IMR-90 (cell line): Measurements from ENCODE around the gene ASXL2. TPM values are rescaled to one million over a fixed set of nuclear protein-coding genes. Genes with fewer than 3 reads are reported as not detected.

ENCODE experiments used
- ATAC-seq: fragments of 200-7000 bp; cut with Tn5 transposase; 2 replicates; pipeline ENCODE4 v1.9.1; 2020; ENCODE audit warnings: low read depth, mild to moderate bottlenecking, moderate library complexity
- BruUV-seq: library from RNA; stranded (reverse); fragments of 400-500 nt; replicated peaks from 2 replicates; lab custom pipeline; 2021; lab: Mats Ljungman, UMichigan
- CTCF ChIA-PET: fragments of 300-600 bp; formaldehyde crosslinking; extraction: SDS; loops from one replicate; lab custom pipeline; 2021; ENCODE audit warnings: antibody characterized with exemption; lab: Yijun Ruan, JAX
- POLR2A ChIA-PET: fragments of 300-600 bp; sonication (Branson Sonifier 250); formaldehyde crosslinking; loops from one replicate; lab custom pipeline; 2022; ENCODE audit warnings: antibody characterized with exemption; ENCODE audit not compliant: unreplicated experiment; lab: Charles Lee
- DNase-seq: peaks from one replicate; pipeline ENCODE4 v3.0.0; 2013
- H2AFZ ChIP-seq: replicated peaks from 2 replicates; pipeline ENCODE3; 2013; ENCODE audit warnings: low read length, mild to moderate bottlenecking; ENCODE audit not compliant: poor library complexity
- H2AK5ac ChIP-seq: 2 replicates; pipeline ENCODE4 v1.6.1; 2013; ENCODE audit warnings: low read depth, low read length, inconsistent platforms
- H2AK9ac ChIP-seq: replicated peaks from 2 replicates; pipeline ENCODE3; 2013; ENCODE audit warnings: mild to moderate bottlenecking, low read depth, low read length, moderate library complexity; ENCODE audit not compliant: poor library complexity
- H2BK120ac ChIP-seq: 2 replicates; pipeline ENCODE4 v1.6.1; 2013; ENCODE audit warnings: low read depth, low read length, inconsistent platforms
- H2BK15ac ChIP-seq: 3 replicates; pipeline ENCODE4 v1.6.1; 2013; ENCODE audit warnings: low read depth, low read length, inconsistent platforms
- H2BK20ac ChIP-seq: 2 replicates; pipeline ENCODE4 v1.6.1; 2013; ENCODE audit warnings: low read depth, mild to moderate bottlenecking, inconsistent platforms, low read length, moderate library complexity
- H2BK5ac ChIP-seq: 2 replicates; pipeline ENCODE4 v1.6.1; 2013; ENCODE audit warnings: mild to moderate bottlenecking, low read depth, low read length, inconsistent platforms; ENCODE audit not compliant: poor library complexity, severe bottlenecking
- H3K14ac ChIP-seq: replicated peaks from 2 replicates; pipeline ENCODE4 v1.6.1; 2013; ENCODE audit warnings: low read depth, low read length, inconsistent platforms
- H3K18ac ChIP-seq: 2 replicates; pipeline ENCODE4 v1.6.1; 2013; ENCODE audit warnings: low read depth, low read length, control low read depth
- H3K23ac ChIP-seq: 2 replicates; pipeline ENCODE4 v1.6.1; 2013; ENCODE audit warnings: low read depth, low read length, inconsistent platforms
- H3K27ac ChIP-seq: 2 replicates; pipeline ENCODE4 v1.5.1; 2013; ENCODE audit warnings: mild to moderate bottlenecking, control low read depth, low read length; ENCODE audit not compliant: insufficient read depth
- H3K27me3 ChIP-seq: 2 replicates; pipeline ENCODE4 v1.6.1; 2013; ENCODE audit warnings: low read length; ENCODE audit not compliant: control insufficient read depth, insufficient read depth
- H3K36me3 ChIP-seq: 2 replicates; pipeline ENCODE4 v1.6.1; 2013; ENCODE audit warnings: low read length, mixed read lengths; ENCODE audit not compliant: control insufficient read depth, insufficient read depth
- H3K4ac ChIP-seq: 2 replicates; pipeline ENCODE4 v1.6.1; 2013; ENCODE audit warnings: low read depth, low read length, inconsistent platforms
- H3K4me1 ChIP-seq: 2 replicates; pipeline ENCODE4 v1.6.1; 2013; ENCODE audit warnings: low read length, mixed read lengths; ENCODE audit not compliant: control insufficient read depth, insufficient read depth
- H3K4me2 ChIP-seq: 2 replicates; pipeline ENCODE4 v1.6.1; 2013; ENCODE audit warnings: low read depth, mild to moderate bottlenecking, control low read depth, low read length, moderate library complexity
- H3K4me3 ChIP-seq: 2 replicates; pipeline ENCODE4 v1.5.1; 2013; ENCODE audit warnings: low read depth, mild to moderate bottlenecking, control low read depth, low read length, moderate library complexity; ENCODE audit not compliant: insufficient read depth
- H3K56ac ChIP-seq: 2 replicates; pipeline ENCODE4 v1.6.1; 2013; ENCODE audit warnings: low read length, inconsistent platforms; ENCODE audit not compliant: insufficient read depth; ENCODE audit errors: extremely low read depth
- H3K79me1 ChIP-seq, 2 experiments: 2 replicates each; pipeline ENCODE4 v1.6.1; 2013; ENCODE audit warnings: low read length in 2 of 2, inconsistent platforms in 1 of 2, low read depth in 1 of 2
- H3K9ac ChIP-seq: 2 replicates; pipeline ENCODE4 v1.6.1; 2013; ENCODE audit warnings: low read depth, low read length, control low read depth
- H3K9me1 ChIP-seq: 2 replicates; pipeline ENCODE4 v1.6.1; 2013; ENCODE audit warnings: low read length, inconsistent platforms; ENCODE audit not compliant: insufficient read depth
- H3K9me3 ChIP-seq: 2 replicates; pipeline ENCODE4 v1.6.1; 2013; ENCODE audit warnings: low read length; ENCODE audit not compliant: control insufficient read depth, insufficient read depth
- H4K20me1 ChIP-seq: 2 replicates; pipeline ENCODE4 v1.6.1; 2013; ENCODE audit warnings: low read length, inconsistent platforms; ENCODE audit not compliant: insufficient read depth
- H4K5ac ChIP-seq: 2 replicates; pipeline ENCODE4 v1.6.1; 2013; ENCODE audit warnings: mild to moderate bottlenecking, low read depth, low read length, control low read depth
- H4K8ac ChIP-seq, 2 experiments: 2 replicates each; pipeline ENCODE4 v1.6.1; 2013; ENCODE audit warnings: low read depth in 2 of 2, low read length in 2 of 2, control low read depth in 1 of 2, inconsistent platforms in 1 of 2
- H4K91ac ChIP-seq: 2 replicates; pipeline ENCODE4 v1.6.1; 2013; ENCODE audit warnings: low read depth, low read length, inconsistent platforms; ENCODE audit not compliant: insufficient read depth
- CEBPB ChIP-seq: IDR thresholded peaks from 2 replicates; pipeline ENCODE4 v1.6.1; 2012; ENCODE audit warnings: low read depth, low read length, improper control_type of control experiment
- MAFK ChIP-seq: IDR thresholded peaks from 2 replicates; pipeline ENCODE4 v1.6.1; 2012; ENCODE audit warnings: low read depth, low read length, improper control_type of control experiment
- RCOR1 ChIP-seq: IDR thresholded peaks from 2 replicates; pipeline ENCODE4 v1.6.1; 2012; ENCODE audit warnings: mild to moderate bottlenecking, low read length, improper control_type of control experiment; ENCODE audit not compliant: insufficient replicate concordance
- RFX5 ChIP-seq: IDR thresholded peaks from 2 replicates; pipeline ENCODE4 v1.8.0; 2012; ENCODE audit warnings: low read depth, mild to moderate bottlenecking, low read length, moderate library complexity
- WGBS, 2 experiments: methylation state at CpG; one replicate each; pipeline versions ENCODE4 v1.1.5 to v1.1.7; 2013; ENCODE audit warnings: missing lambda C conversion rate in 2 of 2; ENCODE audit not compliant: insufficient read length in 1 of 2; ENCODE audit errors: extremely low coverage in 2 of 2; 5-methylcytosine and 5-hydroxymethylcytosine counted together
- dilution Hi-C: fragments of 300-500 bp; cut with HindIII; formaldehyde crosslinking; loops from one replicate; pipeline ENCODE4 v1.14.3; 2018; ENCODE audit warnings: low sequenced_read_pairs; ENCODE audit not compliant: unreplicated experiment
- in situ Hi-C: fragments of 300-500 bp; cut with MboI; formaldehyde crosslinking; loops from 3 replicates; pipeline ENCODE4 v1.14.3; 2019; ENCODE audit warnings: low sequenced_read_pairs, inconsistent platforms, mixed read lengths
- intact Hi-C: fragments of 100-400 bp; cut with micrococcal nuclease; formaldehyde crosslinking; loops from 2 replicates; pipeline ENCODE4 v1.10.0; 2022
- polyA plus RNA-seq, 3 experiments: library from polyadenylated mRNA; depleted of rRNA; stranded (reverse); fragments of >200 nt; gene quantifications; 2 replicates each; pipeline ENCODE4 v1.2.3, GENCODE V29; 2012; ENCODE audit warnings: low replicate concordance in 1 of 3
- total RNA-seq: library from RNA; depleted of rRNA; stranded (reverse); fragments of >200 nt; gene quantifications from 2 replicates; pipeline ENCODE4 v1.2.3, GENCODE V29; 2012

ASXL2 gene
- total and polyA plus RNA-seq, 2 of the 4 experiments (the other 2 are of a cell fraction): 5.3 to 8.1 TPM

- ATAC-seq (peak; percentile 66), DNase-seq (peak; percentile 18)
- Histone ChIP-seq H3K9ac (no peak overlapping the region), H3K56ac (no peak overlapping the region), H2AK9ac (peak overlapping the region; percentile 68), H3K14ac (no peak overlapping the region), H4K8ac (no peak overlapping the region), H3K4me2 (no peak overlapping the region), H3K23ac (no peak overlapping the region), H2AK5ac (no peak overlapping the region), H3K9me3 (no peaks in the 10 kb centered on the region), H4K91ac (no peak overlapping the region), H3K27me3 (peaks cover 10% of the 10 kb centered on the region), H2BK120ac (no peak overlapping the region), H3K79me1 (no peaks in the 10 kb centered on the region), H2AFZ (no peak overlapping the region), H4K5ac (no peak overlapping the region), H3K4me3 (no peak overlapping the region), H3K36me3 (no peaks in the 10 kb centered on the region), H3K4me1 (no peaks in the 10 kb centered on the region), H2BK15ac (no peak overlapping the region), H2BK5ac (no peak overlapping the region), H3K27ac (no peak overlapping the region), H2BK20ac (no peak overlapping the region), H3K9me1 (peaks cover 7% of the 10 kb centered on the region; the same call in 1 of the 2 replicates), H3K4ac (no peak overlapping the region), H3K18ac (no peak overlapping the region), H4K20me1 (no peaks in the 10 kb centered on the region; the same call in 1 of the 2 replicates)
- CTCF ChIA-PET: interaction anchor here (1.3 kb wide), 1 partner anchor 10 kb away, joined by 4 read pairs; no protein-coding TSS in a partner anchor
- dilution Hi-C loops (no loop called here), intact Hi-C loops (no loop called here), in situ Hi-C loops (no loop called here)
- WGBS, 2 experiments: no CpG with 5 or more reads among the region's 1 CpG
- no TSS peak for BruUV-seq
- POLR2A ChIA-PET: no interaction called here
- TF ChIP-seq CEBPB (no peak), RCOR1 (no peak), RFX5 (no peak), MAFK (no peak)
These were observed 188.2 kb downstream of the ASXL2 start for GRCh38 chr2:25690058-25690457.
